ENCODE measurements around the gene DGKK.
"Not testable (repeated sequence)": the region's sequence is repeated elsewhere in the genome, so short reads cannot be mapped to it uniquely, and the experiment has no call there.

DGKK gene

DNA sequence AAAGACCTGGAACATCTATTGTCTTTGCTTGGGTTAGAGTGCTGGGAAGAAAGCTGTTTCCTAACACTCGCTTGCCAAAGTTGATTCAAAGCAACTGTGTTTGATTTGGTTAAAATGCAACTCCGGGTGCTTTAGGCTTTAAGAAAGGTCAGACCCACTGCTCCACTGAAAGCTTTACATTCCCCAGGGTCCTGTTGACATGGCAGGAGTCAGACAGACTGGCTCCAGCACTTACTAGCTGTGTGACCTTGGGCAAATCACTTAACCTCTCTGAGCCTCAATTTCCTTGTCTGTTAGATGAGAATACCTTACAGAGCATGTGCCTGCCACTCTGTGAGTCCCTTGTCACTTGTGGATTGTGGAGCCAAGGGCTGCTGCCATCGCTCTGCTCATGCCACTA, 39.0 kb downstream of the DGKK start:
- no peak for DNase-seq

- DNase-seq = no peak
Measured at GRCh38 chrX:50430917-50431575, 39.6 kb downstream of the DGKK start.

DNA sequence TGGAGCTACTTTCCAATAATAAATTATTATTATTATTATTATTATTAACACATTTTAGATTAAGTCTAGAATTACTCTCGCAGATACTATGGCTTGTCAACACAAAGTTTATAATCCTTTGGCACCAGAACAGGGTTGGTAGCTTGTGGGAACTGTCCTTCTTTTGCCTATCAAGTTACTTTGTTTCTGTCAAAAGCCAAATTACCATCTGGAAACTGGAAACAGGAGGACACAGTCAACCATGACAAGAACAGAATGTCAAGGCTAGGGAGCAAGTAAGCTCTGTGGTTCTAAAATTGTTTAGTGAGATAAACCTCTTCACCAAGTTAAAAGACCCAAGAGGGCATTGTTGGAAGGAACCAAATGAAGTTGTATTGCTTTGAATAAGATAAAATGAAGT, 42.5 kb downstream of the DGKK start:
- DNase-seq = no peak

- no peak for DNase-seq
Measured at GRCh38 chrX:50407976-50408375, 62.6 kb downstream of the DGKK start.

GRCh38 chrX:50403903-50404302, 66.7 kb downstream of the DGKK start:
- DNase-seq = no peak

- DNase-seq = no peak
Measured at GRCh38 chrX:50402886-50403285, 67.7 kb downstream of the DGKK start.

DNA sequence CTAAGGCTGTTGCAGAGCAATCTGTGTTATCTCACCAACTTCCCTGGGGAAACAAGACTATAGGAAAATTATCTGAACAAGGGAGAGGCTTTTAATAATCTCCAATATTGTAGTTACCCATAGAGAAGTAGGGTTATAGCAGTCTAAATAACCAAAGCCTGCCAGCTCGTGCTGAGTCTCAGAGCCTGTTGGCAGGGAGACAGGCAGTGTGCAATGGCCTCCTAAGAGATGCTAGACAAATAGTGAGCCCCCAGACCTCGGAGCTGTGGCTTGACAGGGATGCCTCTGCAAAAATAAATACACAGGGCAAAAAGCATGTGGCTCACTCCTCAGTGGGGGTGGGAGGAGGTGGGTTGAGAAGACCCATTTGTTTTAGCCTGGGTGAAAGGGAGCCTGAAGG, 76.7 kb downstream of the DGKK start:
- DNase-seq = no peak

- no peak for DNase-seq
Measured at GRCh38 chrX:50386520-50386919, 84.1 kb downstream of the DGKK start.

- DNase-seq = no peak
Measured at GRCh38 chrX:50381729-50382415, 88.8 kb downstream of the DGKK start.

- no peak for DNase-seq
Measured at GRCh38 chrX:50375481-50376267, 95.0 kb downstream of the DGKK start.

DNA sequence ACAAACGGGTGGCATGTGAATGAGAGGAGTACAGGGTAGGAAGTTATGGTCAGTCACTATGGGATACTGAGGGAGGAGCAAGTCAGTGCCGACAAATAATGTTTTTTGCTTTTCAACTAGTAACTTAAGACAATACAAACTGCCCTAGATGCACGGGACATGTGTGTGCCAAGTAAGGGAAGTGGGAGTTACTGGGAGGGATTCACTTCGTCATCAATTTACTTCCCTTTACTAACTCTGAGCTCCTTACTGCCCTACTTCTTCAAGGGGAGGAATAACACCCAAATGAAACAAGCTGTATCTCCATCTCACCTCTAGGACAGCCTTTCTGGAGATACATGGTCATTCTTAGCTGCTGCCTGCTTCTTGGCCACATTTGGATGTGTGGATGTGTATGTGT, 97.7 kb downstream of the DGKK start:
- DNase-seq = peak in 1 of 2 donors; percentile 31

GRCh38 chrX:50343917-50344316, 126.7 kb downstream of the DGKK start:
- no peak for DNase-seq

GRCh38 chrX:50333308-50333707, 137.3 kb downstream of the DGKK start:
- no peak for DNase-seq

- not testable (repeated sequence) for DNase-seq
Measured at GRCh38 chrX:50332668-50333067, 138.0 kb downstream of the DGKK start.

GRCh38 chrX:50327235-50327634, 143.4 kb downstream of the DGKK start:
- DNase-seq = no peak

Data from inflammatory macrophage (primary cell).